GM13977 (cell line): ENCODE measurements around the gene RAB11FIP3.

ENCODE experiments used
- DNase-seq: peaks from one replicate; pipeline ENCODE4 v3.0.0; 2012; ENCODE audit warnings: low spot score
- in situ Hi-C: fragments of 300-500 bp; cut with MboI; formaldehyde crosslinking; loops from one replicate; pipeline ENCODE4 v1.12.0; 2022; ENCODE audit warnings: low sequenced_read_pairs, low pct_unique_long_range_greater_than_20kb, mixed read lengths, inconsistent platforms; ENCODE audit not compliant: unreplicated experiment
- TF ChIP-seq, protein P1 (sequence below): IDR thresholded peaks from 2 replicates; pipeline ENCODE4 v1.5.1; 2012; ENCODE audit warnings: mild to moderate bottlenecking, control low read depth; ENCODE audit not compliant: insufficient read depth; ENCODE audit errors: extremely low read depth, missing control alignments

RAB11FIP3 gene

DNA sequence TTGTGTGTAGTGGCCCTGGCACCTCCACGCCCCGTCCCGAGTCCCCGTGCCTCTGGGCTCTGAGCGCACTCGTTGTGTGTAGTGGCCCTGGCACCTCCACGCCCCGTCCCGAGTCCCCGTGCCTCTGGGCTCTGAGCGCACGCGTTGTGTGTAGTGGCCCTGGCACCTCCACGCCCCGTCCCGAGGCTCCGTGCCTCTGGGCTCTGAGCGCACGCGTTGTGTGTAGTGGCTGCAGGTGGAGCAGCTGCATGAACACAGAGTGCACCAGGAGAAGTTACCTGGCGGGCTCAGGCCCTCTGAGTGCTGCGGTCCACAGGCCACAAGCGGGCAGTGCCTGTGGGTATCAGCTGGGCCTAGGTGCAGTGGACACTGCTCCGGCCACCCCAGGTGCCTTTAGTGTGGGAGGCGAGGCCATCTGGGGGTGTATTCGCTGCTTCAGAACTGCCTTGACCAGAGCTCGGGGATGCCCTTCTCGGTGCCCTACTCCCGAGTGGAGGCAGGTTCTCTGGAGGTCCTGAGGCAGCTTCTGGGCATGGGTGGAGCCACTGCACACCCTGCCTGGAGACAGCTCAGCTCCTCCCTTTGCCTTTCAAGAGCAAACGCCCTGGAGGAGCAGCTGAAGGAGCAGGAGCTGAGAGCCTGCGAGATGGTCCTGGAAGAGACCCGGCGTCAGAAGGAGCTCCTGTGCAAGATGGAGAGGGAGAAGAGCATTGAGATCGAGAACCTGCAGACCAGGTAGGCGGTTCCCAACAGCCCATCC is 84.8 kb downstream of the RAB11FIP3 start:
- TF ChIP-seq, protein P1, sequence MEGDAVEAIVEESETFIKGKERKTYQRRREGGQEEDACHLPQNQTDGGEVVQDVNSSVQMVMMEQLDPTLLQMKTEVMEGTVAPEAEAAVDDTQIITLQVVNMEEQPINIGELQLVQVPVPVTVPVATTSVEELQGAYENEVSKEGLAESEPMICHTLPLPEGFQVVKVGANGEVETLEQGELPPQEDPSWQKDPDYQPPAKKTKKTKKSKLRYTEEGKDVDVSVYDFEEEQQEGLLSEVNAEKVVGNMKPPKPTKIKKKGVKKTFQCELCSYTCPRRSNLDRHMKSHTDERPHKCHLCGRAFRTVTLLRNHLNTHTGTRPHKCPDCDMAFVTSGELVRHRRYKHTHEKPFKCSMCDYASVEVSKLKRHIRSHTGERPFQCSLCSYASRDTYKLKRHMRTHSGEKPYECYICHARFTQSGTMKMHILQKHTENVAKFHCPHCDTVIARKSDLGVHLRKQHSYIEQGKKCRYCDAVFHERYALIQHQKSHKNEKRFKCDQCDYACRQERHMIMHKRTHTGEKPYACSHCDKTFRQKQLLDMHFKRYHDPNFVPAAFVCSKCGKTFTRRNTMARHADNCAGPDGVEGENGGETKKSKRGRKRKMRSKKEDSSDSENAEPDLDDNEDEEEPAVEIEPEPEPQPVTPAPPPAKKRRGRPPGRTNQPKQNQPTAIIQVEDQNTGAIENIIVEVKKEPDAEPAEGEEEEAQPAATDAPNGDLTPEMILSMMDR = no peak
- DNase-seq = no peak
- in situ Hi-C loops = no loop called here

DNA sequence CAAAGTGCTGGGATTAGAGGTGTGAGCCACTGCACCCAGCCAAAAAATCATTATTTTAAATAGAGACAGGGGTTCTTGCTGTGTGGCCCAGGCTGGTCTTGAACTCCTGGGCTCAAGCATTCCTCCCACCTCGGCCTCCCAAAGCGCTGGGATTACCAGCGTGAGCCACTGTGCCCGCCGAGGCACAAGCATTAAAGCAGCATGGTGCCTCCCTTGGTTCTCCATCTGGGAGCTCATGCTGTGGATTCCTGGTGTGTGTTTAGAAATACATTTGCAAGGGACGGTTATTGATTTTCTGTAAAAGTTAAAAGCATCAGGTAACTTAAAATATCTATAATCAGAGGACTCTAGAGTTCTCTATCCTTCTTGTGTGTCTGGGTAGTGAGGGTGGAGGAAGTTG is 87.4 kb downstream of the RAB11FIP3 start:
- TF ChIP-seq, protein P1 = no peak
- DNase-seq = no peak
- in situ Hi-C loops = no loop called here

DNA sequence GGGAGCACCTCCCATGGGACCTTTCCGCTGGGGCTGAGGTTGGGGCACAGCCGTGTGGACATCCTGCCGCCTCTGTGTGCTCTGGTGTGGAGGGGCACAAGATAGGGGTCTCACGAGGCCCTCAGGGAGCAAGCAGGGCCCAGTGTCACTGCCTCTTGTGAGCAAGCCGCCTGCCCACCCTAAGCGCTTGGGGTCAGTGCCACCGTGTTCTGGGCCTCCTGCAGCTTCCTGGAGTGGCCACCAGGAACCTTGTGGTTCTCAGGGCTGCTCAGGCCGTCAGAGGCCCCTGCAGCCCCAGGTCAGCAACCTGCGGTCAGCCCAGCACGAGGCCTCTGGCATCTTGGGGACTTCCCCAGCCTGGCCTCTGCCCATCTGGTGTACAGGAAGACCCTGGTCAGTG is 88.5 kb downstream of the RAB11FIP3 start:
- in situ Hi-C loops = no loop called here
- no peak for DNase-seq
- TF ChIP-seq, protein P1 = no peak

DNA sequence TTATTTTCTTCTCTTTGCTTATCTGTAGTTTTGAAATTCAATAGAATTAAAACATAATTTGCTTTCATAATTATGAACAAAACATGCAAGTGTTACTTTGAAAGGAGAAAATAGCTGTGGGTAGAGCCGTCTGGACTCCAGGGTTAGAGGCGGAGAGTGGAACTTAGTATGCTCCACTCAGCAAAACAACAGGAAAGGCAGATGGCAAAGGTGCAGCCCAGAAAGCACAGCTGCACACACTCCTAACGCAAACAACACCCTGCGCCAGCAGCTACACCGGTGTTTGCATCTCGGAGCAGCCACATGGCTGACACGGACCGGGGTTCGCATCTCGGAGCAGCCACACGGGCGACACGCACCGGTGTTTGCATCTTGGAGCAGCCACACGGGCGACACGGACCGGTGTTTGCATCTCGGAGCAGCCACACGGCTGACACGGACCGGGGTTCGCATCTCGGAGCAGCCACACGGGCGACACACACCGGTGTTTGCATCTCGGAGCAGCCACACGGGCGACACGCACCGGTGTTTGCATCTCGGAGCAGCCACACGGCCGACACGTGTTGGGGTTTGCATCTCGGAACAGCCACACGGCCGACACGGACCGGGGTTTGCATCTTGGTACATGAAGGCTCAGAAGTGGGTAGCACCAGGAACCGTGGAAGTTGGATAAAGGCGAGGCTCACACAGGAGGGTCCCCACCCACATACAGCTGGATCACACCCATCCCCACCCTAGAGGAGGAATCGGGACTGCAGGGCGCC is 89.9 kb downstream of the RAB11FIP3 start:
- DNase-seq = no peak

DNA sequence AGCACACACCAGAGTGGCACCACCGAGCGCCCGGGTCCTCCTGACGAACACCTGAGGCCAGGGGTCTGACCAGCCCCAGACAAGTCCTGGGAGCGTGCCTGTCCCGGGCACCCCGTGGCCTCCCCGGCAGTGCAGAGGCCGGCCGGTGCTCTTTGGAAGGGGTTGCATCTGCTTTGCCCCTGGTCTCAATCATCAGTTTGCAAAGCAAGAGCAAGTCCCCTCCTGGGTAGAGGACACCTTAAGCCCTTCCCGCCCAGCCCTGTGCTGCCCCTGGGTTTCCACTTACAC is 90.4 kb downstream of the RAB11FIP3 start:
- TF ChIP-seq, protein P1 = no peak
- in situ Hi-C loops = no loop called here
- no peak for DNase-seq

More for the DNA sequence above, 89.9 kb downstream of the RAB11FIP3 start:
- in situ Hi-C loops = no loop called here
- TF ChIP-seq, protein P1 = no peak

DNA sequence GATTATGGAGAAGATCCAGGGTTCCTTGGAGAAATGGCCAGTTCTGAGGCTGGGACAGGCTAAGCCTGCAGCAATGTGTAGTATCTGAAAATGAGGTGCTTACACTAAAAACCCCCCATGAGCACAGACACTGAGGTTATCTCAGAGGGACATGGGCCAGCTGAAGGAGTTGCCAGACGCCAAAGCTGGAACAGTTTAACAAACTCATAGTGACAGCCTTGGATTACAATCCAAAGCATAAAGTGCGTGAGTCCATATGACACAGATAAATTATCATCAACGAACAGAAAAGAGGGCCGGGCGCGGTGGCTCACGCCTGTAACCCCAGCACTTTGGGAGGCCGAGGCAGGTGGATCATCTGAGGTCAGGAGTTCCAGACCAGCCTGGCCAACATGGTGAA is 90.9 kb downstream of the RAB11FIP3 start:
- TF ChIP-seq, protein P1 = no peak
- DNase-seq = no peak
- in situ Hi-C loops = no loop called here
